Activated CD4-positive, alpha-beta T cell treated with anti-CD3 and anti-CD28 coated beads for 48 hours (primary cell): ENCODE data around the gene SH3PXD2A.
"Not testable (repeated sequence)": the region's sequence is repeated elsewhere in the genome, so short reads cannot be mapped to it uniquely, and the experiment has no call there.

Experiments
- DNase-seq: peaks from one replicate; pipeline ENCODE4 v3.0.0-alpha.2; 2020

SH3PXD2A gene

GRCh38 chr10:103828587-103829197 lies 26.7 kb downstream of the SH3PXD2A start:
- no peak for DNase-seq

- DNase-seq, result no peak
Observed at GRCh38 chr10:103828107-103828506, 27.3 kb downstream of the SH3PXD2A start.

GRCh38 chr10:103826885-103827284 lies 28.5 kb downstream of the SH3PXD2A start:
- DNase-seq, result no peak

GRCh38 chr10:103824281-103824680 lies 31.1 kb downstream of the SH3PXD2A start:
- DNase-seq, result no peak

- DNase-seq, result no peak
Observed at GRCh38 chr10:103823706-103824272, 31.6 kb downstream of the SH3PXD2A start.

- no peak for DNase-seq
Observed at GRCh38 chr10:103822800-103823199, 32.6 kb downstream of the SH3PXD2A start.

GRCh38 chr10:103822107-103822716 lies 33.2 kb downstream of the SH3PXD2A start:
- no peak for DNase-seq

- no peak for DNase-seq
Observed at GRCh38 chr10:103820101-103821062, 35.0 kb downstream of the SH3PXD2A start.

- no peak for DNase-seq
Observed at GRCh38 chr10:103819493-103819892, 35.9 kb downstream of the SH3PXD2A start.

- no peak for DNase-seq
Observed at GRCh38 chr10:103818765-103819374, 36.5 kb downstream of the SH3PXD2A start.

GRCh38 chr10:103818105-103818504 lies 37.3 kb downstream of the SH3PXD2A start:
- DNase-seq, result no peak

- no peak for DNase-seq
Observed at GRCh38 chr10:103816431-103816830, 38.9 kb downstream of the SH3PXD2A start.

- no peak for DNase-seq
Observed at GRCh38 chr10:103814626-103815370, 40.6 kb downstream of the SH3PXD2A start.

- DNase-seq, result no peak
Observed at GRCh38 chr10:103814105-103814504, 41.3 kb downstream of the SH3PXD2A start.

- DNase-seq, result not testable (repeated sequence)
Observed at GRCh38 chr10:103813312-103813711, 42.1 kb downstream of the SH3PXD2A start.

- no peak for DNase-seq
Observed at GRCh38 chr10:103812432-103812831, 42.9 kb downstream of the SH3PXD2A start.

GRCh38 chr10:103812004-103812403 lies 43.4 kb downstream of the SH3PXD2A start:
- no peak for DNase-seq

- DNase-seq, result no peak
Observed at GRCh38 chr10:103811463-103811862, 43.9 kb downstream of the SH3PXD2A start.

- DNase-seq, result no peak
Observed at GRCh38 chr10:103808780-103809179, 46.6 kb downstream of the SH3PXD2A start.

- DNase-seq, result no peak
Observed at GRCh38 chr10:103807996-103808395, 47.4 kb downstream of the SH3PXD2A start.

GRCh38 chr10:103806395-103807187 lies 48.8 kb downstream of the SH3PXD2A start:
- DNase-seq, result no peak
